Measurements from ENCODE around the gene CLEC4D. TPM values are rescaled to one million over a fixed set of nuclear protein-coding genes. Genes with fewer than 3 reads are reported as not detected.

CLEC4D gene
- total RNA-seq, 1 experiment from 2014 or later: 0.42 TPM

GRCh38 chr12:8517971-8518370, 4.7 kb downstream of the CLEC4D start:
- no peak overlapping the region for H3K4me2 ChIP-seq (ENCODE audit: insufficient read depth, insufficient read length, low read length)
- no peak overlapping the region for H2BK15ac ChIP-seq (ENCODE audit: low read depth, low read length)
- no CpG with 5 or more reads among the region's 2 CpGs for WGBS (ENCODE audit: extremely low coverage, insufficient read length, low lambda C conversion rate)
- no peak overlapping the region for H3K23ac ChIP-seq (ENCODE audit: insufficient read length, low read depth, low read length)
- no peak for DNase-seq
- H3K27me3 Mint-ChIP-seq (ENCODE audit: low read depth): no peaks in the 10 kb centered on the region
- TF ChIP-seq CTCF (conservative IDR thresholded peaks at IDR 0.05): no peak
- no peak overlapping the region for H3K27ac Mint-ChIP-seq
- no peaks in the 10 kb centered on the region for H3K36me3 Mint-ChIP-seq (ENCODE audit: insufficient read depth in 1 of 3, low read depth in 3 of 3)
- H3K14ac ChIP-seq (ENCODE audit: insufficient read depth, low read length): no peak overlapping the region
- H3K18ac ChIP-seq (ENCODE audit: insufficient read length, low read depth, low read length): no peak overlapping the region
- no peak overlapping the region for H4K5ac ChIP-seq (ENCODE audit: insufficient read length, low read depth, low read length)
- H3T11ph ChIP-seq (ENCODE audit: low read length): no peak overlapping the region
- no peaks in the 10 kb centered on the region for H3K4me1 ChIP-seq (ENCODE audit: insufficient read depth, low read length)
- H3K79me1 ChIP-seq (ENCODE audit: insufficient read depth, low read depth, low read length, poor library complexity, severe bottlenecking): no peaks in the 10 kb centered on the region
- no peaks in the 10 kb centered on the region for H4K20me1 ChIP-seq (ENCODE audit: control insufficient read depth, insufficient read depth, insufficient read length)
- no peak overlapping the region for H4K91ac ChIP-seq (ENCODE audit: insufficient read length, low read depth, low read length)
- H3K27me3 ChIP-seq (ENCODE audit: insufficient read depth, low read length): no peaks in the 10 kb centered on the region
- H3K56ac ChIP-seq (ENCODE audit: insufficient read length, low read depth, low read length): no peak overlapping the region
- no peak overlapping the region for H2BK12ac ChIP-seq (ENCODE audit: insufficient read length, low read depth, low read length)
- no peak overlapping the region for H3K27ac ChIP-seq (ENCODE audit: insufficient read length, low read depth, low read length)
- no peak overlapping the region for H2BK5ac ChIP-seq (ENCODE audit: insufficient read length, low read length)
- H2BK20ac ChIP-seq (ENCODE audit: low read depth, low read length, poor library complexity, severe bottlenecking): no peak overlapping the region
- no peak overlapping the region for H2AK5ac ChIP-seq (ENCODE audit: insufficient read length, low read length)
- H3K9me3 Mint-ChIP-seq: peaks cover 3% of the 10 kb centered on the region in 2 experiments; a peak in 3 of 5 replicates
- H3K4ac ChIP-seq (ENCODE audit: low read depth, low read length): no peak overlapping the region
- no peak overlapping the region for H2AFZ ChIP-seq (ENCODE audit: low read length)
- no peak overlapping the region for H3K4me3 Mint-ChIP-seq
- no peaks in the 10 kb centered on the region for H3K4me1 Mint-ChIP-seq
- H3K23me2 ChIP-seq (ENCODE audit: insufficient read length, low read depth, low read length, poor library complexity, severe bottlenecking): no peaks in the 10 kb centered on the region
- H3K9ac ChIP-seq (ENCODE audit: extremely low read depth, insufficient read length, low read length): no peak overlapping the region
- H3K9me3 ChIP-seq (ENCODE audit: control insufficient read depth, low read depth, low read length): no peaks in the 10 kb centered on the region
- H3K79me2 ChIP-seq (ENCODE audit: insufficient read depth, low read length): no peaks in the 10 kb centered on the region
- no peak overlapping the region for H4K8ac ChIP-seq (replicated peaks; ENCODE audit: insufficient read length, low read depth, low read length)
- H2BK120ac ChIP-seq (ENCODE audit: low read depth, low read length, poor library complexity, severe bottlenecking): no peak overlapping the region
